SJCRH30 (cell line): Measurements from ENCODE around the gene C16orf78. TPM values are rescaled to one million over a fixed set of nuclear protein-coding genes. Genes with fewer than 3 reads are reported as not detected.

Experiments
- DNase-seq, 2 experiments: peaks; one replicate each; pipeline ENCODE4 v3.0.0-alpha.2; 2015 to 2020
- H3K27ac ChIP-seq: fragments of 250-450 bp; sonication (Bioruptor Pico); 2 replicates; pipeline ENCODE4 v1.5.1; 2020; ENCODE audit warnings: mild to moderate bottlenecking, moderate library complexity
- H3K27me3 ChIP-seq: fragments of 250-450 bp; sonication (Bioruptor Pico); 2 replicates; pipeline ENCODE4 v1.5.1; 2020; ENCODE audit warnings: mild to moderate bottlenecking, moderate library complexity
- H3K36me3 ChIP-seq: fragments of 250-450 bp; sonication (Bioruptor Pico); 2 replicates; pipeline ENCODE4 v1.5.1; 2020; ENCODE audit warnings: mild to moderate bottlenecking, moderate library complexity
- H3K4me1 ChIP-seq: fragments of 250-450 bp; sonication (Bioruptor Pico); 2 replicates; pipeline ENCODE4 v1.5.1; 2020; ENCODE audit warnings: mild to moderate bottlenecking, moderate library complexity
- H3K4me3 ChIP-seq: fragments of 250-450 bp; sonication (Bioruptor Pico); 2 replicates; pipeline ENCODE4 v1.5.1; 2020; ENCODE audit warnings: mild to moderate bottlenecking, moderate library complexity
- H3K9me3 ChIP-seq: fragments of 250-450 bp; sonication (Bioruptor Pico); replicated peaks from 2 replicates; pipeline ENCODE4 v1.5.1; 2020; ENCODE audit warnings: mild to moderate bottlenecking, moderate library complexity
- total RNA-seq: library from RNA; depleted of rRNA; stranded (reverse); fragments of >200 nt; shearing (Covaris generic); gene quantifications from 2 replicates; pipeline ENCODE4 v1.2.3, GENCODE V29; 2014

Gene C16orf78
- total RNA-seq, 1 experiment from 2014 or later: not detected

GRCh38 chr16:49343291-49343690 is 30.3 kb upstream of the C16orf78 start:
- no peaks in the 10 kb centered on the region for H3K36me3 ChIP-seq
- no peaks in the 10 kb centered on the region for H3K9me3 ChIP-seq
- H3K27me3 ChIP-seq: no peaks in the 10 kb centered on the region
- H3K4me1 ChIP-seq: no peaks in the 10 kb centered on the region
- no peak overlapping the region for H3K4me3 ChIP-seq
- H3K27ac ChIP-seq: no peak overlapping the region
- no peak for DNase-seq

DNA sequence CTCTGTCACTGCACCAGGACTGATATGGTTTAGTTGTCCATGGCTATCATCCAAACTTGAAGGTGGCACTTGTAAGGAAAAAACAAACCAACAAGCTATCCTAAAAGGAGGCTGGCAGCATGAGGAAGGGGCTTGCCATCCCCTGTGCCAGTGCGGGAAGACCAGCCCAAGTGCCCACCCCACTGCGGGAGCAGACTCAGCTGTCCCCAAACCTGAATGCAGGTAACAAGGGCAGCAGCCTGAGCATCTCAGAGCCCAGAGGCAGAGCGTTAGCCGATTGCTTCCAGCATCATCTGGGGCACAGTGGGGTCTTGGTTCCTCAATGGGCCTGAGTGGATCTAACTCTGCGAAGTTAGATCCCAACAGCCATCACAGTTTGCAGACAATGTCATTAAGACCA is 29.2 kb upstream of the C16orf78 start:
- no peaks in the 10 kb centered on the region for H3K4me1 ChIP-seq
- H3K4me3 ChIP-seq: no peak overlapping the region
- no peak overlapping the region for H3K27ac ChIP-seq
- H3K36me3 ChIP-seq: no peaks in the 10 kb centered on the region
- DNase-seq: no peak
- no peaks in the 10 kb centered on the region for H3K9me3 ChIP-seq
- H3K27me3 ChIP-seq: no peaks in the 10 kb centered on the region

DNA sequence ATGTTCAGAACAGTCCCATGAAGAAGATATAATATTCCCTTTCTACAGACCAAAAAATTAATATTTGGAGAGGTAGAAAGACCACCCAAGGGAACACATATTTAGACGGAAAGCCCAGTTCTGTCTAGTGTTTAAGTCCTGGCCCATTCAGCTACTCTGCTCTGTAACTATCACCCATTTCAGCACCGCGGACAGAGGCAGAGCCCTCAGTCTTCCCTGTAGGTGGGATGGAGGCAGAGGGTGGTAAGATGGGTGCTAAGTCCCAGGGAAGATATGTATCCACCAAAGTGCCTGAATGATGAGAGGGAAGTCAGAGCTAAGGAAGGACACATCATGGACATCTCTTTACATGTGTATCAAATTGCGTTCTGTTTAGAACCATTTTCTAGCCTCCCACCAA is 27.8 kb upstream of the C16orf78 start:
- no peaks in the 10 kb centered on the region for H3K27me3 ChIP-seq
- no peak overlapping the region for H3K27ac ChIP-seq
- H3K9me3 ChIP-seq: no peaks in the 10 kb centered on the region
- DNase-seq: peak; percentile 36 to 56
- no peaks in the 10 kb centered on the region for H3K4me1 ChIP-seq
- H3K4me3 ChIP-seq: no peak overlapping the region
- H3K36me3 ChIP-seq: no peaks in the 10 kb centered on the region

DNA sequence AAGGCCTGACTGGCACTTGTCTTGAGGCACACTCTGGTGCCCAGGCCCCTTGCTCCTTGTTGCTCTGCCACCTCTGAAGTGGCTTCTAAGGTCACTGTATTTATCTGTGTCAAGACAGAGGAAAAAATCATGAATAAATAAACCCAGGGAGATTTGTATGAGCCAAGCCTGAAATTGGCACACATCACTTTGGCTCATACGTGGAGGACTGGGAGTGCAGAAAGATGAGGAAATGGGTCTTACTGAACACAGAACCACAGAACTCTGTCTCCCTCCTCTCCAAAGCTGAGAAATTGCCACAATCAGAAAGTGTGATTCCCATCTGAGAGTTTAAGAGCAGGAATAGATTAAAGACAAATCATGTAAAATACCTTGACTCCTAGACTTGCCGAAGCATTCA is 27.1 kb upstream of the C16orf78 start:
- Histone ChIP-seq H3K4me1 (no peaks in the 10 kb centered on the region), H3K27me3 (no peaks in the 10 kb centered on the region), H3K4me3 (no peak overlapping the region), H3K36me3 (no peaks in the 10 kb centered on the region), H3K9me3 (no peaks in the 10 kb centered on the region), H3K27ac (no peak overlapping the region)
- no peak for DNase-seq

- Histone ChIP-seq H3K9me3 (no peaks in the 10 kb centered on the region), H3K36me3 (no peaks in the 10 kb centered on the region), H3K4me3 (no peak overlapping the region), H3K27ac (no peak overlapping the region), H3K4me1 (no peaks in the 10 kb centered on the region), H3K27me3 (no peaks in the 10 kb centered on the region)
- DNase-seq: no peak
Measured at GRCh38 chr16:49347476-49347875, 26.1 kb upstream of the C16orf78 start.

DNA sequence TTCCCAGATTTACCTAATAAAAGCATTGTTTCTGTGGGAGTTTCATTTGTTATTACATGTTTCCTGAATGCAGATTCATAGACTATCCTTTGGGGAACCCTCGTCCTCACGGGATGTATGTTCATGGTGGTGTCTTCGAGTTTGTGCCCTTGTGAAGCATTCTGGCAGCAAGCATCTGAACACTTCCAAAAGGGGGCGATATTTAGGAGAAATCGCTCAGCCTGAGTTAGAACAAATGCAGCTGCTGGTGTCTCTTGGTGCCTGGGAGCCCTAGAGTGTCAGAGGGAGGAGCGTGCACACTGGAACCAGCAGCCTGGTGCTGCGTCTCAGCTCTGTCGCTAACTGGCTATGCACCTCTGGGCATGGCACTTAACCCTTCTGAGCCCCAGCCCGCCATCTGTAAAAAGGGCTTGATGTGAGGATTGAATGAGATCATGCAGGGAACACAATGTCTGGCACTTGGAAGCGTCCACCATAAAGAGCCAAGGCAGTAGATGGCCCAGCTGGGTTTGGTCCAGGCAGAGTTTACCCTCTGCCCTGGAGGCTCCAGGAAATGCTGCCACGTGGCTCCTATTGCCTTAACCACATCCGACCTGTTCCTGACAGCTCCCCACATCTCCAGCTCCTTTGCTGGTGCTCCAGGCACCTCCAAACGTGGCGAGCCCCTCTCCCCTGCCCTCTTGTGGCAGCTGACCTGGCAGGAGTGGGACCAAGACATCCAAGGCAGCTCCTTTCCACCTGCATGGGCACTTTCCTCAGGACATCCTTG is 25.0 kb upstream of the C16orf78 start:
- H3K27me3 ChIP-seq: no peaks in the 10 kb centered on the region; the same call in 1 of the 2 replicates
- no peak overlapping the region for H3K27ac ChIP-seq
- H3K4me3 ChIP-seq: no peak overlapping the region
- no peaks in the 10 kb centered on the region for H3K4me1 ChIP-seq
- H3K36me3 ChIP-seq: no peaks in the 10 kb centered on the region
- H3K9me3 ChIP-seq: no peaks in the 10 kb centered on the region
- DNase-seq: peak in 1 of 2 experiments; percentile 24

DNA sequence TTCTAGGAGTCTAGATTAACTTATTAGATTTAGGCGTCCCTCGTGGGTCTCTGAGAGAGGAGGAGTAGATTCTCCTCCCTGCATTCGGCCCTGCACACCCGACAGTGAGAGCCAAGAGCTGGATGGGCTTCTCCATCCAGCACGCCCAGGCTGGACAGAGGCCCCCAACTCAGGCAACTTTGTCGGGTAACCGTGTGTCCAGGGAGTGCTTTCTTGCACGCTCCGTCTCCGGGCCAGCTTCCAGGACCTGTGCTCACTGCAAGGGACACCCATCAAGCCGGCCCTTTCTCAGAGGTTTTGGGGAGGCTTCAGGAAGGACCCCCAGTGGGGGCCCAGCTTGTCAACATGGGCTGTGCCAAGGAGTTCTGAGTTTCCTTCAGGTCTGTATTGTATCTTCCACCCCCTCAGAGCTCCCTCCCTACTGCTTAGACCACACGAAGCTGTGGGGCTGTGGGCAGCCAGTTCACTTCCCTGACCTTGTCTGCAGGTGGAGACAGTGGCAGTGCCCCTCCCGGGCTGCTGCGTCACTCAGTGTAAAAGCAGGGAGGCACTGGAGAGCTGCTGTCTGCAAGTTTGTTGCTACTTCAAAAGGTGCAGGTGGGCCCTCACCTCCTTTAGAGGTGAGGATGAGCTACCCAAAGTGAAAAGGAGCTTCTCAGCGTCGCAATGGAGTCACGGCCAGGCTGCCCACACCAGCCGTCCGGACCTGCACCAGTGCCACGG is 24.0 kb upstream of the C16orf78 start:
- Histone ChIP-seq H3K4me3 (no peak overlapping the region), H3K27me3 (no peaks in the 10 kb centered on the region; the same call in 1 of the 2 replicates), H3K4me1 (no peaks in the 10 kb centered on the region), H3K9me3 (no peaks in the 10 kb centered on the region), H3K27ac (no peak overlapping the region), H3K36me3 (no peaks in the 10 kb centered on the region)
- DNase-seq: no peak

DNA sequence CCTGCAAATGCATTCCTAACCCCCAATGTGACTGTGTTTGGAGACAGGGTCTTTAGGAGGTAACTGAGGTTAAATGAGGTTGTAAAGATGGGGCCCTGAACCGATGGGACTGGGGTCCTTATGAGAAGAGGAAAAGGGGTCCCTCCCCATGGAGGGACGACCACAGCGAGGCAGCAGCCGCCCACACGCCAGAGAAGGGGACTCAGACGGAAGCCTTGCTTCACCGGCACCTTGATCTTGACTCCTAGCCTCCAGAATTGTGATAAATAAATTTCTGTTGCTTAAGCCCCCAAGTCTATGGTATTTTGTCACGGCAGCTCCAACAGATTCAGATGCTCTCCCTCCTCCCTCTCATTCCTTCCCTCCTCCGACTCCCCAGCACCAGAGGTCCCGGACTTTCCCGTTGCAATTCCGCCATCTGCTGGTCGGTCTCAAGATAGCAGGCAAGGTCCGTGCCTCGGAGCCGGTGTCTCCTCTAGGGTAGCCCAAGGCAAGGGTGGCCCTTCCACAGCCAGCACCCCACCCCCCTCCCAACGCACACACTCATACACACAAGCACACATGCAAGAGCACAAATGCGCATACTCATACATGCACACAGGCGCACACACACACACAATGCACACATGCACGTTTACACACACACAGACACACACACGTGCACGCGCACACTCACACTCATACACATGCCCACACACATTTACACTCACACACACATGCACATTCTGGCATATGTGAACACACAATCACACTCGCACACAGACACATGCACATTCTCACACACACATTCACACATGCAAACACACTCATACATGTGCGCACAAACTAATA is 23.1 kb upstream of the C16orf78 start:
- no peaks in the 10 kb centered on the region for H3K4me1 ChIP-seq
- no peaks in the 10 kb centered on the region; the same call in 1 of the 2 replicates for H3K27me3 ChIP-seq
- no peaks in the 10 kb centered on the region for H3K9me3 ChIP-seq
- H3K36me3 ChIP-seq: no peaks in the 10 kb centered on the region
- peak; percentile 34 to 65 for DNase-seq
- H3K27ac ChIP-seq: no peak overlapping the region
- no peak overlapping the region for H3K4me3 ChIP-seq

GRCh38 chr16:49351096-49351487 is 22.5 kb upstream of the C16orf78 start:
- DNase-seq: peak in 1 of 2 experiments; percentile 12
- Histone ChIP-seq H3K9me3 (no peaks in the 10 kb centered on the region), H3K27ac (no peak overlapping the region), H3K4me1 (no peaks in the 10 kb centered on the region), H3K4me3 (no peak overlapping the region), H3K27me3 (no peaks in the 10 kb centered on the region; the same call in 1 of the 2 replicates), H3K36me3 (no peaks in the 10 kb centered on the region)

DNA sequence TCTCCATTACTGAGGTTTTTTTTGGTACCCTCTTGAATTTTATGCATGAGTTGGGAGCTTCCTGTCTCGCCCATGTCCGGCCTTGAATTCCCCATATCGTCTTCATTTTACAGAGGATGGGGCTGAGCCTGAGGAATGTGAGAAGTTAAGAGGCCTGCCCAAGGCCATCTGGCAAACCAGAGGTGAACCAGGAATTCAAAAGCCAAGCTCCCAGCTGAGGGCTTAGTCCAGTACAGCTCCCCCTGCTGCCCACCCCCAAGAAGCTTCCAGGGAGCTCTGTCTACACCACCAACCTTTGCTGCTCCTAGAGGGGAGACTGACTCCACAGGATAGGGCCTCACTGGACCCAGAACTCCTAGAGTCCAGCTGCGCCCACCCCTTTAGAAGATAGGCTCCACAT is 20.7 kb upstream of the C16orf78 start:
- H3K27me3 ChIP-seq: no peaks in the 10 kb centered on the region; the same call in 1 of the 2 replicates
- peak; percentile 44 to 55 for DNase-seq
- no peaks in the 10 kb centered on the region for H3K9me3 ChIP-seq
- H3K4me1 ChIP-seq: no peaks in the 10 kb centered on the region
- no peak overlapping the region for H3K27ac ChIP-seq
- no peaks in the 10 kb centered on the region for H3K36me3 ChIP-seq
- H3K4me3 ChIP-seq: no peak overlapping the region

- Histone ChIP-seq H3K27me3 (no peaks in the 10 kb centered on the region; the same call in 1 of the 2 replicates), H3K27ac (no peak overlapping the region), H3K36me3 (no peaks in the 10 kb centered on the region), H3K4me1 (no peaks in the 10 kb centered on the region), H3K9me3 (no peaks in the 10 kb centered on the region), H3K4me3 (no peak overlapping the region)
- peak in 1 of 2 experiments; percentile 9 for DNase-seq
Measured at GRCh38 chr16:49353680-49354079, 19.9 kb upstream of the C16orf78 start.

DNA sequence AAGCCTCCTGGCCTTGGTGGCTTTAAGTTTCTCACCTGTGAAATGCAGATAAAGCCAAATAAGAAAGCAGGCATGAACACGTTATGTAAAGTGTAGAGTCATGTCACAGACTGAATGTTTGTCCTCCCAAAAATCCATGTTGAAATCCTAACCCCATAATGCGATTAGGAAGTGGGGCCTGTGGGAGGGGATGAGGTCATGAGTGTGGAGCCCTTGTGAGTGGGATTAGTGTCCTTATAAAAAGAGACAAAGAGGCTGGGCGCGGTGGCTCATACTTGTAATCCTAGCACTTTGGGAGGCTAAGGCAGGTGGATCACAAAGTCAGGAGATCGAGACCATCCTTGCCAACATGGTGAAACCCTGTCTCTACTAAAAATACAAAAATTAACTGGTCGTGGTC is 19.5 kb upstream of the C16orf78 start:
- no peak overlapping the region for H3K27ac ChIP-seq
- no peak for DNase-seq
- no peaks in the 10 kb centered on the region; the same call in none of the 2 replicates for H3K27me3 ChIP-seq
- no peaks in the 10 kb centered on the region for H3K4me1 ChIP-seq
- H3K36me3 ChIP-seq: no peaks in the 10 kb centered on the region
- no peak overlapping the region for H3K4me3 ChIP-seq
- H3K9me3 ChIP-seq: no peaks in the 10 kb centered on the region

DNA sequence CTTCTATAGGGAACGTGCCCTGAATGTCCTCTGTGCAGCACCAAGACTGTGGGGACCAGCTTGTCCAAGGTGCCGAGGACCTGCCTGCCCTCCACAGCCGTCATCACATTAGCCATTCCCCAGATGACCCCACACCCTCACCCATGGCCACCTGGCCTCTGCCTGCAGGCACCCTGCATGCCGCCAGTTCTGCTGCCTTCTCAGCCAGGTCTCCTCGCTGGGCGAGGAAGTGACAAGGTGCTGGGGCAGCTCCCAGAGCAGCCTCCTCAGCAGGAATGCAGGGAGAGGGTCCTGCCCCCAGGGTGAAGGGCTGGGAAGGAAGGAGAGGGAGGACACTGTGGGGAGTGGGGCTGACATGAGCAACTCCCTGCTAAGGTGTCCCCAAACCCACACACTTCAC is 18.6 kb upstream of the C16orf78 start:
- Histone ChIP-seq H3K27me3 (no peaks in the 10 kb centered on the region; the same call in none of the 2 replicates), H3K9me3 (no peaks in the 10 kb centered on the region)
- no peak for DNase-seq

DNA sequence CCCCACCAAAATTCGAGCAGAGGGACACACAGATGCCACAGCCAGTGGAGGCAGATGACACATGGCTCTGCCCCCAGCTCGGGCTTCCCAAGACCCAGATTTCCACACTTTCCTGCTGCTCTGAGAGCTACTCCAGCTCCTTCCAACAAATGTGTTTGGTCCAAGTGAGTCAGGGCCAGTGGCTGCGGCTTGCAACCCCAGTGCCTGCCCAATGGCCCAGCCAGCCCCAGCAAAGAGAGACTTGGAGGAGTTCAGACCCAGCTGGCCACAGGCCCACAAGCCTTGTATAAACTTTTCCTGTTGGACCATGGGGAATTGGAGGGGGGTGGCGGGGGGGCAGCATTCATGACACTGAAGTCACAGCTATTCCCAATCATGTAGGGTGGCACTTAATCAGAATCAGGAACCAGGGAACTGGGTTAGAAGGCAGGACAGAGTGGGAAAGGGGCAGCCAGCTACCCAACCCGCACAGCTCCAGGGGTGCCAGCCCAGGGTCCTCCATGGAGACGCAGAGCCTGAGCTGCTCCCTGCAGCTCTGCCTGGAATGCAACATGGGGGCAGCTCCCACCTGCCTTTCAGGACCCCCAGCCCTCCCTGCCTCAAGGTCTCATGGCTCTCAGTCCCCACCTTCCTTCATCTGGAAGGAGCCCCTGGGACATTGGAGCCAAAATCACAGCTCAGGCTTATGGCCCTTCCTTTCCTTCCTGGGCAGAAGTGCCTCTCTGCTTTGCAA is 17.5 kb upstream of the C16orf78 start:
- Histone ChIP-seq H3K36me3 (no peaks in the 10 kb centered on the region), H3K9me3 (no peaks in the 10 kb centered on the region), H3K27me3 (no peaks in the 10 kb centered on the region; the same call in none of the 2 replicates), H3K27ac (no peak overlapping the region), H3K4me1 (no peaks in the 10 kb centered on the region), H3K4me3 (no peak overlapping the region)
- no peak for DNase-seq

More for the DNA sequence above, 18.6 kb upstream of the C16orf78 start:
- Histone ChIP-seq H3K27ac (no peak overlapping the region), H3K4me1 (no peaks in the 10 kb centered on the region), H3K36me3 (no peaks in the 10 kb centered on the region), H3K4me3 (no peak overlapping the region)
